Right cardiac atrium (tissue), 5 donors: ENCODE data around the gene PHTF1. TPM values are rescaled to one million over a fixed set of nuclear protein-coding genes. Genes with fewer than 3 reads are reported as not detected.

Experiments
- ATAC-seq, 2 donors: fragments of 200-7000 bp; cut with Tn5 transposase; one replicate each; pipeline versions ENCODE4 v1.8.0 to v1.9.1; 2020; ENCODE audit warnings: moderate library complexity in 2 of 2, mild to moderate bottlenecking in 1 of 2
- DNase-seq, 3 donors: peaks; one replicate each; pipeline ENCODE4 v3.0.0-alpha.2; 2020
- H3K27ac ChIP-seq: one replicate; pipeline ENCODE4 v1.5.1; 2013; ENCODE audit warnings: mild to moderate bottlenecking, low read length, control low read depth, moderate library complexity
- H3K27me3 ChIP-seq: one replicate; pipeline ENCODE4 v1.6.1; 2013; ENCODE audit not compliant: control insufficient read depth, insufficient read depth
- H3K4me1 ChIP-seq: one replicate; pipeline ENCODE4 v1.6.1; 2013; ENCODE audit warnings: low read length; ENCODE audit not compliant: control insufficient read depth, insufficient read depth
- H3K4me3 ChIP-seq: one replicate; pipeline ENCODE4 v1.5.1; 2013; ENCODE audit warnings: low read length, control low read depth
- H3K9me3 ChIP-seq: one replicate; pipeline ENCODE4 v1.6.1; 2013; ENCODE audit warnings: low read length; ENCODE audit not compliant: control insufficient read depth
- WGBS: extraction: QIAGEN DNeasy Blood & Tissue Kit; methylation state at CpG from one replicate; pipeline ENCODE4 v1.1.7; 2013; 5-methylcytosine and 5-hydroxymethylcytosine counted together
- intact Hi-C, 4 donors: fragments of 100-400 bp; cut with DNase I; formaldehyde crosslinking; loops; one replicate each; pipeline versions ENCODE4 v1.11.0 to v1.14.0; 2022 to 2023
- polyA plus RNA-seq: library from polyadenylated mRNA; stranded (reverse); fragments of 200-250 nt; gene quantifications from one replicate; pipeline ENCODE4 v1.2.3, GENCODE V29; 2013
- total RNA-seq, 4 donors: library from RNA; stranded (reverse); fragmentation: NEBNext Ultra II Directional; extraction: Animal tissue kit (Norgen Biotek cat#: 25700); gene quantifications; one replicate each; pipeline ENCODE4 v1.2.1, GENCODE V29; 2021
- donor health status: healthy with polysubstance abuse.
- donor health status: DM: no; HTN: yes; CAD: no.
- donor health status: DM: no; HTN: no; CAD: no.
- donor health status: DM: no; HTN: yes; CAD: no; lungs with severe emphysema.
- donor health status: DM: yes; HTN: yes; CAD: no.

Gene PHTF1
- total and polyA plus RNA-seq, 5 donors = 4.5 to 9.3 (median 8.7) TPM

- 94% methylated on average over 1 of the region's 1 CpG for WGBS
- H3K27ac ChIP-seq = no peak overlapping the region
- no peak overlapping the region for H3K4me3 ChIP-seq
- no peaks in the 10 kb centered on the region for H3K27me3 ChIP-seq
- peaks cover 1% of the 10 kb centered on the region for H3K4me1 ChIP-seq
- intact Hi-C loops = no loop called here
- no peaks in the 10 kb centered on the region for H3K9me3 ChIP-seq
- ATAC-seq (no peak), DNase-seq (no peak)
Measured at GRCh38 chr1:113662101-113662500, 97.2 kb downstream of the PHTF1 start.

GRCh38 chr1:113660088-113660487 is 99.2 kb downstream of the PHTF1 start:
- intact Hi-C loops = no loop called here
- Histone ChIP-seq H3K27ac (no peak overlapping the region), H3K27me3 (no peaks in the 10 kb centered on the region), H3K4me3 (no peak overlapping the region), H3K4me1 (peaks cover 1% of the 10 kb centered on the region), H3K9me3 (no peaks in the 10 kb centered on the region)
- 56% methylated on average over 3 of the region's 3 CpGs for WGBS
- DNase-seq (no peak), ATAC-seq (no peak)

- Histone ChIP-seq H3K9me3 (no peaks in the 10 kb centered on the region), H3K27me3 (no peaks in the 10 kb centered on the region), H3K4me3 (no peak overlapping the region), H3K4me1 (peaks cover 1% of the 10 kb centered on the region), H3K27ac (no peak overlapping the region)
- no peak for DNase-seq
- 88% methylated on average over 4 of the region's 4 CpGs for WGBS
- intact Hi-C loops = no loop called here
- no peak for ATAC-seq
Measured at GRCh38 chr1:113659556-113659955, 99.7 kb downstream of the PHTF1 start.

GRCh38 chr1:113659035-113659434 is 100.3 kb downstream of the PHTF1 start:
- 75% methylated on average over 9 of the region's 9 CpGs for WGBS
- H3K27ac ChIP-seq = no peak overlapping the region
- H3K4me3 ChIP-seq = no peak overlapping the region
- DNase-seq = peak in 1 of 3 donors; percentile 33
- H3K4me1 ChIP-seq = peaks cover 1% of the 10 kb centered on the region
- intact Hi-C loops = no loop called here
- H3K9me3 ChIP-seq = no peaks in the 10 kb centered on the region
- peak in 1 of 2 donors; percentile 89 for ATAC-seq
- H3K27me3 ChIP-seq = no peaks in the 10 kb centered on the region

GRCh38 chr1:113657556-113658063 is 101.7 kb downstream of the PHTF1 start:
- no peak overlapping the region for H3K4me3 ChIP-seq
- no peak for ATAC-seq
- no peak for DNase-seq
- 79% methylated on average over 3 of the region's 3 CpGs for WGBS
- peaks cover 1% of the 10 kb centered on the region for H3K4me1 ChIP-seq
- H3K27me3 ChIP-seq = no peaks in the 10 kb centered on the region
- intact Hi-C loops = no loop called here
- no peaks in the 10 kb centered on the region for H3K9me3 ChIP-seq
- no peak overlapping the region for H3K27ac ChIP-seq

GRCh38 chr1:113657126-113657525 is 102.2 kb downstream of the PHTF1 start:
- peaks cover 1% of the 10 kb centered on the region for H3K4me1 ChIP-seq
- no peak overlapping the region for H3K27ac ChIP-seq
- 65% methylated on average over 3 of the region's 3 CpGs for WGBS
- no peaks in the 10 kb centered on the region for H3K9me3 ChIP-seq
- ATAC-seq = no peak
- H3K27me3 ChIP-seq = no peaks in the 10 kb centered on the region
- DNase-seq = no peak
- intact Hi-C loops = no loop called here
- H3K4me3 ChIP-seq = no peak overlapping the region

- no peaks in the 10 kb centered on the region for H3K27me3 ChIP-seq
- DNase-seq (no peak), ATAC-seq (no peak)
- intact Hi-C loops = no loop called here
- WGBS = 93% methylated on average over 2 of the region's 2 CpGs
- no peaks in the 10 kb centered on the region for H3K4me1 ChIP-seq
- no peak overlapping the region for H3K4me3 ChIP-seq
- H3K9me3 ChIP-seq = no peaks in the 10 kb centered on the region
- no peak overlapping the region for H3K27ac ChIP-seq
Measured at GRCh38 chr1:113654883-113655282, 104.4 kb downstream of the PHTF1 start.

GRCh38 chr1:113653741-113654140 is 105.5 kb downstream of the PHTF1 start:
- Histone ChIP-seq H3K4me1 (no peaks in the 10 kb centered on the region), H3K9me3 (no peaks in the 10 kb centered on the region), H3K4me3 (no peak overlapping the region), H3K27ac (no peak overlapping the region), H3K27me3 (no peaks in the 10 kb centered on the region)
- ATAC-seq (no peak), DNase-seq (no peak)
- 92% methylated on average over 5 of the region's 5 CpGs for WGBS
- intact Hi-C loops = no loop called here

- ATAC-seq (no peak), DNase-seq (no peak)
Measured at GRCh38 chr1:113652771-113653170, 106.5 kb downstream of the PHTF1 start.

GRCh38 chr1:113648478-113648877 is 110.8 kb downstream of the PHTF1 start:
- no peak overlapping the region for H3K27ac ChIP-seq
- DNase-seq = no peak
- H3K4me3 ChIP-seq = no peak overlapping the region
- H3K27me3 ChIP-seq = no peaks in the 10 kb centered on the region
- intact Hi-C loops = no loop called here
- H3K9me3 ChIP-seq = no peaks in the 10 kb centered on the region
- ATAC-seq = no peak
- H3K4me1 ChIP-seq = no peaks in the 10 kb centered on the region

More at GRCh38 chr1:113652771-113653170, 106.5 kb downstream of the PHTF1 start:
- no peak overlapping the region for H3K4me3 ChIP-seq
- no peaks in the 10 kb centered on the region for H3K27me3 ChIP-seq
- no peaks in the 10 kb centered on the region for H3K9me3 ChIP-seq
- no peaks in the 10 kb centered on the region for H3K4me1 ChIP-seq
- intact Hi-C loops = no loop called here
- no peak overlapping the region for H3K27ac ChIP-seq

- no peaks in the 10 kb centered on the region for H3K4me1 ChIP-seq
- no peak for ATAC-seq
- no peaks in the 10 kb centered on the region for H3K27me3 ChIP-seq
- no peak overlapping the region for H3K27ac ChIP-seq
- WGBS = 100% methylated on average over 1 of the region's 1 CpG
- no peak for DNase-seq
- H3K9me3 ChIP-seq = no peaks in the 10 kb centered on the region
- intact Hi-C loops = no loop called here
- H3K4me3 ChIP-seq = no peak overlapping the region
Measured at GRCh38 chr1:113647164-113647563, 112.1 kb downstream of the PHTF1 start.
